ENCODE results near the gene TOX3. TPM values are rescaled to one million over a fixed set of nuclear protein-coding genes. Genes with fewer than 3 reads are reported as not detected.

The TOX3 gene
- total and polyA plus RNA-seq, 11 donors: 0.17 TPM; not detected in 10

GRCh38 chr16:52418201-52418600 lies 128.7 kb downstream of the TOX3 start:
- no peak for ATAC-seq
- WGBS, 4 donors: 62 to 70% (median 67%) methylated on average over 3 of the region's 3 CpGs
- TF ChIP-seq CTCF (IDR thresholded peaks at IDR 0.05) (no peak), POLR2A (IDR thresholded peaks at IDR 0.05) (no peak)

DNA sequence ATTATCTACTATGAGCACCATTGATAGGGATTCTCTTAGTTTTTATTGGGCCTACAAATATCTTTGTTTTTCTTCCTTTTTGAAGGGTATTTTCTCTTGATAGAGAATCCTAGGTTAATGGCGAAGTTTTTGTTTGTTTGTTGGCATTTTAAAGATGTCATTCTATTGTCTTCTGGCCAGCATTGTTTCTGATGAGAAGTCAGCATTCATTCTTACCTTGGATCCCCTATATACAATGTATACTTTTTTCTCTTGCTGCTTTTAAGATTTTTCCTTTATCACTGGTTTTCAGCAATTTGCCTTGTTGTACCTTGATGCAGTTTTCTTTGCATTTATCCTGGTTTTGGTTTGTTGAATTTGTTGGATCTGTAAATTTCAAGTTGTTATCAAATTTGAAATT lies 130.1 kb downstream of the TOX3 start:
- ATAC-seq: no peak
- H3K36me3 ChIP-seq: no peaks in the 10 kb centered on the region
- no peaks in the 10 kb centered on the region for H3K27me3 ChIP-seq
- intact Hi-C loops (cut with DNase I): no loop called here
- TF ChIP-seq POLR2A (IDR thresholded peaks at IDR 0.05) (no peak), CTCF (IDR thresholded peaks at IDR 0.05) (no peak)
- 38 to 80% (median 71%) methylated on average over 1 of the region's 1 CpG for WGBS, 4 donors
- no peaks in the 10 kb centered on the region for H3K4me1 ChIP-seq
- no peak overlapping the region for H3K4me3 ChIP-seq
- H3K27ac ChIP-seq: no peak overlapping the region
- DNase-seq: no peak
- H3K9me3 ChIP-seq: peaks cover 0 to 4% (median 0%) of the 10 kb centered on the region in 12 donors

More at GRCh38 chr16:52418201-52418600, 128.7 kb downstream of the TOX3 start:
- H3K4me1 ChIP-seq: no peaks in the 10 kb centered on the region
- intact Hi-C loops (cut with DNase I): no loop called here
- DNase-seq: no peak
- H3K4me3 ChIP-seq: no peak overlapping the region
- H3K9me3 ChIP-seq: peaks cover 0 to 4% (median 0%) of the 10 kb centered on the region in 12 donors
- no peaks in the 10 kb centered on the region for H3K36me3 ChIP-seq
- no peaks in the 10 kb centered on the region for H3K27me3 ChIP-seq
- no peak overlapping the region for H3K27ac ChIP-seq

DNA sequence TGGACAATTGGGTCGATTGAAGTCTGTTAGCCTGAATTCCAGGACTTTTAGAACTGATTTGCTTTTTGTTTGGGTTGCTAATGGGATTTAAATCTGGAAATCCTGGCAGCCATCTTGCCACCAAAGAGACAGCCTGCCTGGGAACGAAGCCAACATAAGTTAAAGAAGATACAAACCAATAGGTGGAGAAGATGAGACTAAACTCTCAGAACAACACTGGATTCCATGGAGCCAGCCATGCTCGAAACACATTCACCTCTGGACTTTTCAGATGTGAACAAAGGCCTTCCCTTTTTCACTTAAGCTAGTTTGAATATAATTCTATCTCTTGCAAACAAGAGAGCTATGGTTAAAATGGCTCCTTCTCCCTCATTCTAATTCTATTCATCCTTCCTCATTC lies 135.9 kb downstream of the TOX3 start:
- Histone ChIP-seq H3K27ac (no peak overlapping the region), H3K36me3 (no peaks in the 10 kb centered on the region), H3K27me3 (no peaks in the 10 kb centered on the region), H3K9me3 (peaks cover 0 to 5% (median 0%) of the 10 kb centered on the region in 12 donors), H3K4me1 (no peaks in the 10 kb centered on the region), H3K4me3 (no peak overlapping the region)
- DNase-seq (no peak), ATAC-seq (no peak)
- 64 to 73% (median 68%) methylated on average over 3 of the region's 3 CpGs for WGBS, 4 donors
- intact Hi-C loops (cut with DNase I): no loop called here
- TF ChIP-seq POLR2A (IDR thresholded peaks at IDR 0.05) (no peak), CTCF (IDR thresholded peaks at IDR 0.05) (no peak)

DNA sequence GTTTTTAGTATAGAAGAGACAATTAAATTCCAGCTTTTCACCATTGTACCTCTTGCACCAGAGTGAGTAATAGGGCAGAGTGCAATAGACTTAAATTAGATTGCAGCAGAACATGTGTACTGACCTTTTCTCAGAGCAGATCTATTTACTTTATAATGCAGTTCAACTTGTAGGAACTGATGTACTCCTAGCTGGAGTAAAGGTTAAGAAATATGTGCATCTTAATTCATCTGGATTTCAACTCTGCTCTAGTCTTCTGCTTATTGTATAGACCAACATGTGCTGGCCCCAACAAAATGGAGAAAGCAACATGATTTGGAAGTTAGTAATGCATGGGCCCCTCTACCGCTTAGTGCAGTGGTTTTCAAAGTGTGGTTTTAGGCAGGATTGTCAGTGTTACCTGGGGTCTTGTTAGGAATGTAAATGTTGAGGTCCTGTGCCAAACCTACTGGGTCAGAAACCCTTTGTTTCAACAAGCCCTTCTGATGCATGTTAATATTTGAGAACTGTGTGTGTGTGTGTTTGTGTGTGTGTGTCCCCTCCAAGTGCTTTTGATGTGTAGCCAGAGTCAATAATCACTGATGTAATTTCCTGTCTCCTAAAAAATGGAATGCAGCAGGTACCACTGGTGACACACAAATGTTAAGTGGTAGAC lies 138.6 kb downstream of the TOX3 start:
- WGBS, 4 donors: 91 to 95% (median 93%) methylated on average over 1 of the region's 1 CpG
- no peak overlapping the region for H3K4me3 ChIP-seq
- intact Hi-C loops (cut with DNase I): no loop called here
- H3K27me3 ChIP-seq: no peaks in the 10 kb centered on the region
- H3K27ac ChIP-seq: no peak overlapping the region
- H3K4me1 ChIP-seq: no peaks in the 10 kb centered on the region
- H3K9me3 ChIP-seq: peaks cover 0 to 5% (median 0%) of the 10 kb centered on the region in 12 donors
- DNase-seq: no peak
- no peaks in the 10 kb centered on the region for H3K36me3 ChIP-seq
- no peak for ATAC-seq
- TF ChIP-seq CTCF (IDR thresholded peaks at IDR 0.05) (no peak), POLR2A (IDR thresholded peaks at IDR 0.05) (no peak)

All from heart left ventricle (tissue), 16 donors.